GM23338 (cell line): ENCODE data around the gene NINJ2. TPM values are rescaled to one million over a fixed set of nuclear protein-coding genes. Genes with fewer than 3 reads are reported as not detected.

ENCODE experiments used
- ATAC-seq: fragments of 200-7000 bp; cut with Tn5 transposase; 3 replicates; pipeline ENCODE4 v1.9.1; 2020
- DNase-seq: peaks from one replicate; pipeline ENCODE4 v3.0.0-alpha.2; 2015; ENCODE audit warnings: low spot score
- H2AFZ ChIP-seq: fragments of 200-600 bp; sonication (generic); 2 replicates; pipeline ENCODE4 v1.8.0; 2016; ENCODE audit warnings: antibody characterized with exemption, mild to moderate bottlenecking, moderate library complexity
- H3F3A ChIP-seq: fragments of 200-600 bp; sonication (generic); replicated peaks from 2 replicates; pipeline ENCODE4 v1.8.0; 2017; ENCODE audit warnings: antibody characterized with exemption, mixed run types, low read depth
- H3K27ac ChIP-seq: fragments of 200-600 bp; sonication (generic); 2 replicates; pipeline ENCODE4 v1.6.1; 2016; ENCODE audit warnings: low read depth
- H3K27me3 ChIP-seq: fragments of 200-600 bp; sonication (generic); 2 replicates; pipeline ENCODE4 v1.8.0; 2016; ENCODE audit warnings: mild to moderate bottlenecking, mixed run types, moderate library complexity; ENCODE audit not compliant: insufficient read depth
- H3K36me3 ChIP-seq: fragments of 200-600 bp; sonication (generic); 2 replicates; pipeline ENCODE4 v1.8.0; 2016; ENCODE audit warnings: mild to moderate bottlenecking; ENCODE audit not compliant: insufficient read depth
- H3K4me1 ChIP-seq: fragments of 200-600 bp; sonication (generic); 2 replicates; pipeline ENCODE4 v1.8.0; 2016; ENCODE audit warnings: mild to moderate bottlenecking, moderate library complexity; ENCODE audit not compliant: insufficient read depth
- H3K4me2 ChIP-seq: fragments of 200-600 bp; sonication (generic); 2 replicates; pipeline ENCODE4 v1.7.1; 2017; ENCODE audit warnings: mixed run types
- H3K4me3 ChIP-seq: fragments of 200-600 bp; sonication (generic); 2 replicates; pipeline ENCODE4 v1.6.1; 2016; ENCODE audit warnings: mixed run types
- H3K79me2 ChIP-seq: fragments of 200-600 bp; sonication (generic); replicated peaks from 2 replicates; pipeline ENCODE4 v1.8.0; 2017; ENCODE audit warnings: mild to moderate bottlenecking; ENCODE audit not compliant: insufficient read depth
- H3K9me2 ChIP-seq: fragments of 200-600 bp; sonication (generic); 2 replicates; pipeline ENCODE4 v1.8.0; 2017; ENCODE audit not compliant: insufficient read depth
- H4K20me1 ChIP-seq: fragments of 200-600 bp; sonication (generic); replicated peaks from 2 replicates; pipeline ENCODE4 v1.8.0; 2017; ENCODE audit warnings: mild to moderate bottlenecking; ENCODE audit not compliant: insufficient read depth
- H3K27ac Mint-ChIP-seq: 2 replicates; pipeline ENCODE4 v1.8.0; 2020; ENCODE audit warnings: inconsistent platforms, mild to moderate bottlenecking, moderate library complexity, mixed read lengths
- H3K27me3 Mint-ChIP-seq: 3 replicates; pipeline ENCODE4 v1.8.0; 2022; ENCODE audit warnings: low read depth, mild to moderate bottlenecking, moderate library complexity, mixed read lengths, inconsistent platforms; ENCODE audit not compliant: insufficient read depth, poor library complexity
- H3K36me3 Mint-ChIP-seq: 3 replicates; pipeline ENCODE4 v1.8.0; 2021; ENCODE audit warnings: low read depth, mild to moderate bottlenecking, inconsistent platforms, moderate library complexity, mixed read lengths
- H3K4me1 Mint-ChIP-seq: 3 replicates; pipeline ENCODE4 v1.8.0; 2020; ENCODE audit warnings: mild to moderate bottlenecking, inconsistent platforms, mixed read lengths
- H3K4me3 Mint-ChIP-seq: 3 replicates; pipeline ENCODE4 v1.8.0; 2021; ENCODE audit warnings: moderate library complexity, mild to moderate bottlenecking, inconsistent platforms, mixed read lengths
- H3K9me3 Mint-ChIP-seq: 3 replicates; pipeline ENCODE4 v1.8.0; 2020; ENCODE audit warnings: moderate library complexity, mild to moderate bottlenecking, inconsistent platforms, mixed read lengths
- CREB1 ChIP-seq: fragments of 250-450 bp; sonication (Bioruptor Pico); IDR thresholded peaks from 2 replicates; pipeline ENCODE4 v1.5.0; 2020; ENCODE audit warnings: low read depth, mild to moderate bottlenecking, moderate library complexity
- EZH2phosphoT487 ChIP-seq: fragments of 200-600 bp; sonication (generic); IDR thresholded peaks from one replicate; pipeline ENCODE4 v1.8.1; 2018; ENCODE audit warnings: antibody characterized with exemption; ENCODE audit not compliant: unreplicated experiment
- JUNB ChIP-seq: IDR thresholded peaks from one replicate; pipeline ENCODE4 v1.6.1; 2016; ENCODE audit warnings: antibody characterized with exemption; ENCODE audit not compliant: unreplicated experiment
- NANOG ChIP-seq: IDR thresholded peaks from 2 replicates; pipeline ENCODE4 v1.6.1; 2016; ENCODE audit warnings: antibody characterized with exemption, borderline replicate concordance
- POLR2AphosphoS5 ChIP-seq: IDR thresholded peaks from 2 replicates; pipeline ENCODE4 v1.6.1; 2016; ENCODE audit warnings: antibody characterized with exemption, low read depth
- STAT1 ChIP-seq: IDR thresholded peaks from one replicate; pipeline ENCODE4 v1.6.1; 2016; ENCODE audit warnings: antibody characterized with exemption; ENCODE audit not compliant: unreplicated experiment
- ZNF114 ChIP-seq: fragments of 250-450 bp; sonication (Bioruptor Pico); IDR thresholded peaks from 2 replicates; pipeline ENCODE4 v1.5.0; 2020; ENCODE audit warnings: mild to moderate bottlenecking, moderate library complexity
- ZNF331 ChIP-seq: fragments of 250-450 bp; sonication (Bioruptor Pico); IDR thresholded peaks from 2 replicates; pipeline ENCODE4 v1.5.0; 2020; ENCODE audit warnings: low read depth, mild to moderate bottlenecking, moderate library complexity
- polyA plus RNA-seq: library from polyadenylated mRNA; unstranded; fragments of >200 nt; fragmentation: Nextera tagmentation; extraction: Ambion mirVana; gene quantifications from 2 replicates; pipeline ENCODE4 v1.2.1, GENCODE V29; 2016
- total RNA-seq: library from RNA; depleted of rRNA; stranded (reverse); fragments of >200 nt; shearing (Covaris generic); gene quantifications from 2 replicates; pipeline ENCODE4 v1.2.3, GENCODE V29; 2014
- TF ChIP-seq, protein P1 (sequence below): fragments of 250-450 bp; sonication (Bioruptor Pico); IDR thresholded peaks from 2 replicates; pipeline ENCODE4 v1.5.0; 2020; ENCODE audit warnings: mild to moderate bottlenecking, moderate library complexity
- TF ChIP-seq, protein P2 (sequence below): IDR thresholded peaks from one replicate; pipeline ENCODE4 v1.6.1; 2018; ENCODE audit warnings: antibody characterized with exemption; ENCODE audit not compliant: unreplicated experiment
- TF ChIP-seq, protein P3 (sequence below): IDR thresholded peaks from 2 replicates; pipeline ENCODE4 v1.6.1; 2016; ENCODE audit warnings: antibody characterized with exemption

Gene NINJ2
- total and polyA plus RNA-seq, 2 experiments from 2014 or later: 0.94 to 2.6 TPM

DNA sequence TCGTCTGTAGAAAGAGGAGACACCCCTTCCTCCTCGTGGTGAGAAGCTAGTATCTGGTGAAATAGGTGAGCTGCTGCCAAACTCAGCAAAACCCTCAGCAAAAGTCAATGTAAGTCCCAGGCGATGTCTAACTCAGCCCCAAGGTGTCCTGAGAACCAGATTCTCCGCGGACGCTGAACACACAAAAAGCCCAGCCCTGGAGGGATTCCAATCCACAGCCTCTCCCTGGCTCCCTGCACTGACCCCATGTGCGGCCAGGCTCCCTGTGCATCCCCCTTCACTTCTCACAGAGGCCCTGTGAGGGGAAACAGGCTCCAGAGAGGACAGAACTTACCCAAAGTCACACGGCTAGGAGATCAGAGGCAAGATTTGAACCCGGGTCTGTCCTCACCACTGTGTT is 81.5 kb downstream of the NINJ2 start:
- TF ChIP-seq EZH2phosphoT487 (no peak), STAT1 (no peak), NANOG (no peak), CREB1 (CRISPR knock-in tag) (no peak)
- Histone ChIP-seq H3K27me3 (peaks cover 3% of the 10 kb centered on the region; the same call in 1 of the 2 replicates), H3K9me2 (no peaks in the 10 kb centered on the region), H2AFZ (no peak overlapping the region), H3K36me3 (no peaks in the 10 kb centered on the region), H4K20me1 (no peaks in the 10 kb centered on the region), H3F3A (no peaks in the 10 kb centered on the region; the same call in 1 of the 2 replicates), H3K4me3 (no peak overlapping the region), H3K4me2 (no peak overlapping the region), H3K27ac (no peak overlapping the region), H3K79me2 (no peaks in the 10 kb centered on the region), H3K4me1 (0 out of 2 replicates have a peak, but pooled peaks cover 7% of the 10 kb centered on the region)
- no peak overlapping the region for H3K27ac Mint-ChIP-seq
- no peaks in the 10 kb centered on the region for H3K36me3 Mint-ChIP-seq
- H3K4me3 Mint-ChIP-seq: no peak overlapping the region
- H3K4me1 Mint-ChIP-seq: peaks cover 18% of the 10 kb centered on the region
- no peaks in the 10 kb centered on the region; the same call in 2 of the 3 replicates for H3K9me3 Mint-ChIP-seq
- ATAC-seq (no peak), DNase-seq (no peak)
- H3K27me3 Mint-ChIP-seq: no peaks in the 10 kb centered on the region

DNA sequence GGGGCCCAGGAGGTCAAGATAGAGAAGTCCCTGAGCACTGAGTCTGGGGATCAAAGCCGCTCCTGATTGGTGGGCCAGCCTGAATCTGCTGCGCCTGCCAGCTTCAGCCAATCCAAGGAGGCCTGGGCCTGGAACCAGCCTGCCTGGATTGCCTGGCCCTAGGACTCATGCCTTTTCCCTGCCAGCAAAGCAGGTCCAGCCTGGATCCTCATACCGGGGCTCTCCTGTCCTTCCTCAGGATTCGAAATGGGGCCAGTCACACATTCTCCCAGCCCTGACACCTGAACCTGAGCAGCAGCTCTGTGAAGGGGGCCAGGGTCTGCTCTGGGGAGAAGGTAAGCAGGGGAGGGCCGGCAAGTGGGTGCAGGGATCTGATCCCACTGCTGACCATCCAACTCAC is 81.9 kb downstream of the NINJ2 start:
- Histone ChIP-seq H3K36me3 (no peaks in the 10 kb centered on the region), H3K27me3 (peaks cover 7% of the 10 kb centered on the region; the same call in 1 of the 2 replicates), H3K9me2 (no peaks in the 10 kb centered on the region), H4K20me1 (no peaks in the 10 kb centered on the region), H3K4me1 (0 out of 2 replicates have a peak, but pooled peaks cover 7% of the 10 kb centered on the region), H3K4me3 (no peak overlapping the region), H2AFZ (no peak overlapping the region), H3K79me2 (no peaks in the 10 kb centered on the region), H3K27ac (no peak overlapping the region), H3K4me2 (no peak overlapping the region), H3F3A (no peaks in the 10 kb centered on the region; the same call in 1 of the 2 replicates)
- no peak overlapping the region for H3K4me3 Mint-ChIP-seq
- H3K27me3 Mint-ChIP-seq: no peaks in the 10 kb centered on the region
- peaks cover 20% of the 10 kb centered on the region for H3K4me1 Mint-ChIP-seq
- H3K9me3 Mint-ChIP-seq: no peaks in the 10 kb centered on the region; the same call in 2 of the 3 replicates
- DNase-seq (no peak), ATAC-seq (no peak)
- no peak overlapping the region for H3K27ac Mint-ChIP-seq
- no peaks in the 10 kb centered on the region for H3K36me3 Mint-ChIP-seq
- no peak for TF ChIP-seq JUNB
- no peak for TF ChIP-seq EZH2phosphoT487
- no peak for TF ChIP-seq ZNF114 (CRISPR knock-in tag)
- TF ChIP-seq POLR2AphosphoS5: no peak
- TF ChIP-seq, protein P1, sequence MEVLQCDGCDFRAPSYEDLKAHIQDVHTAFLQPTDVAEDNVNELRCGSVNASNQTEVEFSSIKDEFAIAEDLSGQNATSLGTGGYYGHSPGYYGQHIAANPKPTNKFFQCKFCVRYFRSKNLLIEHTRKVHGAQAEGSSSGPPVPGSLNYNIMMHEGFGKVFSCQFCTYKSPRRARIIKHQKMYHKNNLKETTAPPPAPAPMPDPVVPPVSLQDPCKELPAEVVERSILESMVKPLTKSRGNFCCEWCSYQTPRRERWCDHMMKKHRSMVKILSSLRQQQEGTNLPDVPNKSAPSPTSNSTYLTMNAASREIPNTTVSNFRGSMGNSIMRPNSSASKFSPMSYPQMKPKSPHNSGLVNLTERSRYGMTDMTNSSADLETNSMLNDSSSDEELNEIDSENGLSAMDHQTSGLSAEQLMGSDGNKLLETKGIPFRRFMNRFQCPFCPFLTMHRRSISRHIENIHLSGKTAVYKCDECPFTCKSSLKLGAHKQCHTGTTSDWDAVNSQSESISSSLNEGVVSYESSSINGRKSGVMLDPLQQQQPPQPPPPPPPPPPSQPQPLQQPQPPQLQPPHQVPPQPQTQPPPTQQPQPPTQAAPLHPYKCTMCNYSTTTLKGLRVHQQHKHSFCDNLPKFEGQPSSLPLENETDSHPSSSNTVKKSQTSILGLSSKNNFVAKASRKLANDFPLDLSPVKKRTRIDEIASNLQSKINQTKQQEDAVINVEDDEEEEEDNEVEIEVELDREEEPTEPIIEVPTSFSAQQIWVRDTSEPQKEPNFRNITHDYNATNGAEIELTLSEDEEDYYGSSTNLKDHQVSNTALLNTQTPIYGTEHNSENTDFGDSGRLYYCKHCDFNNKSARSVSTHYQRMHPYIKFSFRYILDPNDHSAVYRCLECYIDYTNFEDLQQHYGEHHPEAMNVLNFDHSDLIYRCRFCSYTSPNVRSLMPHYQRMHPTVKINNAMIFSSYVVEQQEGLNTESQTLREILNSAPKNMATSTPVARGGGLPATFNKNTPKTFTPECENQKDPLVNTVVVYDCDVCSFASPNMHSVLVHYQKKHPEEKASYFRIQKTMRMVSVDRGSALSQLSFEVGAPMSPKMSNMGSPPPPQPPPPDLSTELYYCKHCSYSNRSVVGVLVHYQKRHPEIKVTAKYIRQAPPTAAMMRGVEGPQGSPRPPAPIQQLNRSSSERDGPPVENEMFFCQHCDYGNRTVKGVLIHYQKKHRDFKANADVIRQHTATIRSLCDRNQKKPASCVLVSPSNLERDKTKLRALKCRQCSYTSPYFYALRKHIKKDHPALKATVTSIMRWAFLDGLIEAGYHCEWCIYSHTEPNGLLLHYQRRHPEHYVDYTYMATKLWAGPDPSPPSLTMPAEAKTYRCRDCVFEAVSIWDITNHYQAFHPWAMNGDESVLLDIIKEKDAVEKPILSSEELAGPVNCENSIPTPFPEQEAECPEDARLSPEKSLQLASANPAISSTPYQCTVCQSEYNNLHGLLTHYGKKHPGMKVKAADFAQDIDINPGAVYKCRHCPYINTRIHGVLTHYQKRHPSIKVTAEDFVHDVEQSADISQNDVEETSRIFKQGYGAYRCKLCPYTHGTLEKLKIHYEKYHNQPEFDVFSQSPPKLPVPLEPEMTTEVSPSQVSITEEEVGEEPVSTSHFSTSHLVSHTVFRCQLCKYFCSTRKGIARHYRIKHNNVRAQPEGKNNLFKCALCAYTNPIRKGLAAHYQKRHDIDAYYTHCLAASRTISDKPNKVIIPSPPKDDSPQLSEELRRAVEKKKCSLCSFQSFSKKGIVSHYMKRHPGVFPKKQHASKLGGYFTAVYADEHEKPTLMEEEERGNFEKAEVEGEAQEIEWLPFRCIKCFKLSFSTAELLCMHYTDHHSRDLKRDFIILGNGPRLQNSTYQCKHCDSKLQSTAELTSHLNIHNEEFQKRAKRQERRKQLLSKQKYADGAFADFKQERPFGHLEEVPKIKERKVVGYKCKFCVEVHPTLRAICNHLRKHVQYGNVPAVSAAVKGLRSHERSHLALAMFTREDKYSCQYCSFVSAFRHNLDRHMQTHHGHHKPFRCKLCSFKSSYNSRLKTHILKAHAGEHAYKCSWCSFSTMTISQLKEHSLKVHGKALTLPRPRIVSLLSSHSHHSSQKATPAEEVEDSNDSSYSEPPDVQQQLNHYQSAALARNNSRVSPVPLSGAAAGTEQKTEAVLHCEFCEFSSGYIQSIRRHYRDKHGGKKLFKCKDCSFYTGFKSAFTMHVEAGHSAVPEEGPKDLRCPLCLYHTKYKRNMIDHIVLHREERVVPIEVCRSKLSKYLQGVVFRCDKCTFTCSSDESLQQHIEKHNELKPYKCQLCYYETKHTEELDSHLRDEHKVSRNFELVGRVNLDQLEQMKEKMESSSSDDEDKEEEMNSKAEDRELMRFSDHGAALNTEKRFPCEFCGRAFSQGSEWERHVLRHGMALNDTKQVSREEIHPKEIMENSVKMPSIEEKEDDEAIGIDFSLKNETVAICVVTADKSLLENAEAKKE (CRISPR knock-in tag): no peak
- TF ChIP-seq, protein P2, sequence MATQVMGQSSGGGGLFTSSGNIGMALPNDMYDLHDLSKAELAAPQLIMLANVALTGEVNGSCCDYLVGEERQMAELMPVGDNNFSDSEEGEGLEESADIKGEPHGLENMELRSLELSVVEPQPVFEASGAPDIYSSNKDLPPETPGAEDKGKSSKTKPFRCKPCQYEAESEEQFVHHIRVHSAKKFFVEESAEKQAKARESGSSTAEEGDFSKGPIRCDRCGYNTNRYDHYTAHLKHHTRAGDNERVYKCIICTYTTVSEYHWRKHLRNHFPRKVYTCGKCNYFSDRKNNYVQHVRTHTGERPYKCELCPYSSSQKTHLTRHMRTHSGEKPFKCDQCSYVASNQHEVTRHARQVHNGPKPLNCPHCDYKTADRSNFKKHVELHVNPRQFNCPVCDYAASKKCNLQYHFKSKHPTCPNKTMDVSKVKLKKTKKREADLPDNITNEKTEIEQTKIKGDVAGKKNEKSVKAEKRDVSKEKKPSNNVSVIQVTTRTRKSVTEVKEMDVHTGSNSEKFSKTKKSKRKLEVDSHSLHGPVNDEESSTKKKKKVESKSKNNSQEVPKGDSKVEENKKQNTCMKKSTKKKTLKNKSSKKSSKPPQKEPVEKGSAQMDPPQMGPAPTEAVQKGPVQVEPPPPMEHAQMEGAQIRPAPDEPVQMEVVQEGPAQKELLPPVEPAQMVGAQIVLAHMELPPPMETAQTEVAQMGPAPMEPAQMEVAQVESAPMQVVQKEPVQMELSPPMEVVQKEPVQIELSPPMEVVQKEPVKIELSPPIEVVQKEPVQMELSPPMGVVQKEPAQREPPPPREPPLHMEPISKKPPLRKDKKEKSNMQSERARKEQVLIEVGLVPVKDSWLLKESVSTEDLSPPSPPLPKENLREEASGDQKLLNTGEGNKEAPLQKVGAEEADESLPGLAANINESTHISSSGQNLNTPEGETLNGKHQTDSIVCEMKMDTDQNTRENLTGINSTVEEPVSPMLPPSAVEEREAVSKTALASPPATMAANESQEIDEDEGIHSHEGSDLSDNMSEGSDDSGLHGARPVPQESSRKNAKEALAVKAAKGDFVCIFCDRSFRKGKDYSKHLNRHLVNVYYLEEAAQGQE: no peak
- TF ChIP-seq ZNF331 (CRISPR knock-in tag): no peak
- no peak for TF ChIP-seq STAT1
- TF ChIP-seq NANOG: no peak
- TF ChIP-seq CREB1 (CRISPR knock-in tag): no peak
- TF ChIP-seq, protein P3, sequence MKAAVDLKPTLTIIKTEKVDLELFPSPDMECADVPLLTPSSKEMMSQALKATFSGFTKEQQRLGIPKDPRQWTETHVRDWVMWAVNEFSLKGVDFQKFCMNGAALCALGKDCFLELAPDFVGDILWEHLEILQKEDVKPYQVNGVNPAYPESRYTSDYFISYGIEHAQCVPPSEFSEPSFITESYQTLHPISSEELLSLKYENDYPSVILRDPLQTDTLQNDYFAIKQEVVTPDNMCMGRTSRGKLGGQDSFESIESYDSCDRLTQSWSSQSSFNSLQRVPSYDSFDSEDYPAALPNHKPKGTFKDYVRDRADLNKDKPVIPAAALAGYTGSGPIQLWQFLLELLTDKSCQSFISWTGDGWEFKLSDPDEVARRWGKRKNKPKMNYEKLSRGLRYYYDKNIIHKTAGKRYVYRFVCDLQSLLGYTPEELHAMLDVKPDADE: no peak
